ACHN (cell line): ENCODE data around the gene TPST2.

ENCODE experiments used
- DNase-seq: peaks from one replicate; pipeline ENCODE4 v3.0.0-alpha.2; 2015
- in situ Hi-C: cut with HindIII; loops from 2 replicates; pipeline ENCODE4 v1.10.0; 2017; ENCODE audit warnings: low sequenced_read_pairs, low pct_ligation_motif_present, low pct_unique_long_range_greater_than_20kb

TPST2 gene

GRCh38 chr22:26485806-26486390, 104.0 kb downstream of the TPST2 start:
- in situ Hi-C loops = no loop called here
- DNase-seq = no peak

DNA sequence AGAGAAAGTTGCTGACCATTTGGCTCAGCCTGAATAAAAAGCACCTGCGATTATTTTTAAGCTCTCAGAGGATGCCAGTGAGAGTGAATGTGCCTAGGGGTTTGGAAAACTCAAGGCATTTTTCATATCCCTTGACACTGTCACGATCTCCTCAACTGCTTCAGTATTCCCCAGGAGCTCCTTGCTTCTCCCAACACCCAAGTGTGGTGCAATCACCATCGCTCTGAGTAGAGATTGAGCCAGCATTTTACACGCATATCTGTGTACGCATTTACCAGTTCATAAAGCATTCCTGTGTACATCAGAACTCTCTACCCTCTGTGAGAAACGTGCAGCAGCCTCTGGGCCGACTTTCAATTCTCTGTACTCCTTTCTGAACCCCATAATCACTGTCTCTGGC, 104.9 kb downstream of the TPST2 start:
- in situ Hi-C loops = no loop called here
- no peak for DNase-seq

DNA sequence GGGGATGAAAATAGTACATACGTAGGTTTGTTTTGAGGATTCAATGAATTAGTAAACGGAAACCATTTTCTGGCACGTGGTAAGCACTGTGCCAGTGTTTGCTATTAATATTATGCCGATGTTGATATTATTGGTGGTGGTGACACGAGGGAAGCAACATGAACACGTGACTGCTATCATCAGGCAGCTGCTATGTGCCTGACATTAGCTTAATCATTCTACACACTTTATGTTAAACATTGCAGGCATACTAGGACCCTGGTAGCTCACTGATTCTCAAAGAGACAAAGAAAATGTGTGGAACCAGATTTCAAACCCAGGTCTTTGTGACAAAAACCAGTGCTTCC, 105.6 kb downstream of the TPST2 start:
- no peak for DNase-seq
- in situ Hi-C loops = no loop called here

- in situ Hi-C loops = no loop called here
These were observed 106.2 kb downstream of the TPST2 start, which contains the start of the genes HPS4 and SRRD for GRCh38 chr22:26483439-26484359. Gene HPS4, minus strand, starts transcription at chr22:26483783. Its CDS starts 2,021 bp downstream, at chr22:26481762. Gene SRRD, plus strand, starts transcription at chr22:26483877. Its CDS starts 14 bp downstream, at chr22:26483891.

DNA sequence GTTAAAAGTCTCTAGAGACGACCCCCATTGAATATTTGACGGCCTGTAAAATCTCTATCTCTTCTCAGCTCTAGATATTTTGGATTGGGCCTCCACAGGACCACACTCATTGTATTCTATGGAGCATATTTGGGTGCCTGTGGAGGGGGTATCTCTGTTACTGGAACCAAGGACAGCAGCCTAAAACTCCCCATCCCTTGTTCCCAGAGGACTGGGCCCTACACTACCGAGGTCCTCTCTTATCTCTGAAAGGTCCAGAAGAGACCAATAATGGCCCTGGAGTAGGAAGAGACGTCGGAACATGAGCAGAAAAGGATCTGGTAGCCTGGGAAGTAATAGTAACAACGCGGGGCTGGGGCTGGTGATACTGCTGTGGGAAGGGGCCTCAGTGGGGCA, 106.9 kb downstream of the TPST2 start:
- DNase-seq = no peak
- in situ Hi-C loops = no loop called here

More at GRCh38 chr22:26483439-26484359, 106.2 kb downstream of the TPST2 start, which contains the start of the genes HPS4 and SRRD:
- DNase-seq = peak; percentile 92

- in situ Hi-C loops = no loop called here
- no peak for DNase-seq
These were observed 107.8 kb downstream of the TPST2 start for GRCh38 chr22:26482161-26482560.

GRCh38 chr22:26481694-26482093, 108.2 kb downstream of the TPST2 start:
- in situ Hi-C loops = no loop called here

GRCh38 chr22:26481112-26481693, 108.7 kb downstream of the TPST2 start:
- in situ Hi-C loops = no loop called here
- DNase-seq = no peak

More at GRCh38 chr22:26481694-26482093, 108.2 kb downstream of the TPST2 start:
- no peak for DNase-seq

GRCh38 chr22:26480611-26480932, 109.4 kb downstream of the TPST2 start:
- in situ Hi-C loops = no loop called here
- DNase-seq = no peak

DNA sequence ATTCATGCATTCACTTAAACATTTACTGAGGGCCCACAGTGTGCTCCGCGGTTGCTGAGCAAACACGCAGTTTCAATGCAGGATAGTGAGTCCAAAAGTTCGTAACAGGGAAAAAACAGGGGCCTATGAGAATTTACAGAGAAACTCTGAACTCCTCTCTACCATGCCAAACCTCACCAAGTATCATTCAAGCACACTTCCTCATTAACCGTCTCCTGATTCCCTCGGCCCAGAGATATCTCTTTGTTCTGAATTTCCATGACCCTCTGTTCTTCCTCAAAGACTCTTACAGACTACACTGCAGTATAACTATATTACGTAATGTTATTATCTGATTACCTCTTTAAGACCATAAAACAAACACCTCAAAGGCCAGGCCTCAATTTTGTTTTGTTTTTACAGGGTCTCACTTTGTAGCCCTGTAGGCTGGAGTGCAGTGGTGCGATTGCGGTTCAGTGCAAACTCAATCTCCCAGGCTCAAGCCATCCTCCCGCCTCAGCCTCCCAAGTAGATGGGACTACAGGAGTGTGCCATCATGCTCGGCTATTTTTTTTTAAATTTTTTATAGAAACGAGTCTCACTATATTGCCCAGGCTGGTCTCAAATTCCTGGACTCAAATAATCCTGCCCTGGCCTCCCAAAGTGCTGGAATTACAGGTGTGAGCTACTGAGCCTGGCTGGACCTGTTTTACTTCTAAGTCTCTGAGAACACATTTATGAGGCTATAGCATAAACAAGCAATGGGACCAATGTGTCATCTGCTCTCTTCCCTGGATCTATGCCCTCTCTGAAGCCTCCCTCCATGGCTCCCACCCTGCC, 109.9 kb downstream of the TPST2 start:
- DNase-seq = no peak
- in situ Hi-C loops = no loop called here

- no peak for DNase-seq
- in situ Hi-C loops = no loop called here
These were observed 110.7 kb downstream of the TPST2 start for GRCh38 chr22:26479043-26479791.

- in situ Hi-C loops = no loop called here
- no peak for DNase-seq
These were observed 112.6 kb downstream of the TPST2 start for GRCh38 chr22:26477341-26477731.

GRCh38 chr22:26476705-26477340, 113.1 kb downstream of the TPST2 start:
- peak; percentile 70 for DNase-seq
- in situ Hi-C loops = no loop called here

DNA sequence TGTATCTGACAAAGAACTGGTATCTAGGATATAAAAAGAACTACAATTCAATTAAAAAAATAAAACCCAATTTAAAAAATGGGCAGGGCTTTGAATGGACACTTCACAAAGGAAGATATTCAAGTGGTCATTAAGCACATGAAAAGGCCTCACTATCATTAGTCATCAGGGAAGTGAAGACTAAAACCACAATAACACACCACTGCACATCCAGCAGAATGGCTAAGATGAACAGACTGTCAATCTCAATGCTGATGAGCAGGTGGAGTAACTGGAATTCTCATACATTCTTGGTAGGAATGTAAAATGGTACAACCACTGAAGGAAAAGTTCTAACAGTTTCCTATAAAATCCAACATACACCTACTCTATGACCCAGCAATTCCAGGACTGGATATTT, 115.2 kb downstream of the TPST2 start:
- DNase-seq = peak; percentile 48
- in situ Hi-C loops = no loop called here
